ENCODE measurements around the gene DEUP1.

Gene DEUP1

GRCh38 chr11:93478841-93479240, 148.3 kb downstream of the DEUP1 start:
- Mint-ChIP-seq H3K4me3 (no peak overlapping the region), H3K27me3 (no peaks in the 10 kb centered on the region), H3K4me1 (no peaks in the 10 kb centered on the region), H3K27ac (no peak overlapping the region), H3K9me3 (no peaks in the 10 kb centered on the region), H3K36me3 (peaks cover 3% of the 10 kb centered on the region)
- DNase-seq, result no peak
- CTCF ChIA-PET, result no interaction called here

- H3K27me3 Mint-ChIP-seq, result no peaks in the 10 kb centered on the region
- peaks cover 3% of the 10 kb centered on the region for H3K36me3 Mint-ChIP-seq
- H3K4me3 Mint-ChIP-seq, result no peak overlapping the region
- H3K27ac Mint-ChIP-seq, result no peak overlapping the region
- no peaks in the 10 kb centered on the region for H3K4me1 Mint-ChIP-seq
- no peaks in the 10 kb centered on the region for H3K9me3 Mint-ChIP-seq
- no peak for DNase-seq
- CTCF ChIA-PET, result no interaction called here
Observed at GRCh38 chr11:93480256-93480655, 149.7 kb downstream of the DEUP1 start.

GRCh38 chr11:93480756-93481155, 150.2 kb downstream of the DEUP1 start:
- H3K4me1 Mint-ChIP-seq, result no peaks in the 10 kb centered on the region
- H3K27me3 Mint-ChIP-seq, result no peaks in the 10 kb centered on the region
- H3K27ac Mint-ChIP-seq, result no peak overlapping the region
- CTCF ChIA-PET, result no interaction called here
- H3K36me3 Mint-ChIP-seq, result peaks cover 3% of the 10 kb centered on the region
- no peak overlapping the region for H3K4me3 Mint-ChIP-seq
- no peak for DNase-seq
- no peaks in the 10 kb centered on the region for H3K9me3 Mint-ChIP-seq

- CTCF ChIA-PET, result no interaction called here
- DNase-seq, result no peak
- H3K4me1 Mint-ChIP-seq, result no peaks in the 10 kb centered on the region
- peaks cover 3% of the 10 kb centered on the region for H3K36me3 Mint-ChIP-seq
- no peaks in the 10 kb centered on the region for H3K9me3 Mint-ChIP-seq
- no peaks in the 10 kb centered on the region for H3K27me3 Mint-ChIP-seq
- no peak overlapping the region for H3K4me3 Mint-ChIP-seq
- no peak overlapping the region for H3K27ac Mint-ChIP-seq
Observed at GRCh38 chr11:93481279-93481678, 150.7 kb downstream of the DEUP1 start.

GRCh38 chr11:93481696-93482095, 151.2 kb downstream of the DEUP1 start:
- H3K36me3 Mint-ChIP-seq, result no peaks in the 10 kb centered on the region
- no peak overlapping the region for H3K27ac Mint-ChIP-seq
- no peaks in the 10 kb centered on the region for H3K9me3 Mint-ChIP-seq
- DNase-seq, result no peak
- CTCF ChIA-PET, result no interaction called here
- no peaks in the 10 kb centered on the region for H3K4me1 Mint-ChIP-seq
- H3K4me3 Mint-ChIP-seq, result no peak overlapping the region
- no peaks in the 10 kb centered on the region for H3K27me3 Mint-ChIP-seq

- H3K36me3 Mint-ChIP-seq, result no peaks in the 10 kb centered on the region
- no peak overlapping the region for H3K27ac Mint-ChIP-seq
- no peaks in the 10 kb centered on the region for H3K4me1 Mint-ChIP-seq
- no peak overlapping the region for H3K4me3 Mint-ChIP-seq
- DNase-seq, result no peak
- no peaks in the 10 kb centered on the region for H3K27me3 Mint-ChIP-seq
- H3K9me3 Mint-ChIP-seq, result no peaks in the 10 kb centered on the region
- CTCF ChIA-PET, result interaction anchor here (0.6 kb wide), 1 partner anchor 105 kb away, joined by 4 read pairs; no protein-coding TSS in a partner anchor
Observed at GRCh38 chr11:93482556-93482955, 152.0 kb downstream of the DEUP1 start.

GRCh38 chr11:93484716-93485115, 154.2 kb downstream of the DEUP1 start:
- DNase-seq, result no peak
- Mint-ChIP-seq H3K4me3 (no peak overlapping the region), H3K27ac (no peak overlapping the region), H3K9me3 (no peaks in the 10 kb centered on the region), H3K36me3 (no peaks in the 10 kb centered on the region), H3K27me3 (no peaks in the 10 kb centered on the region), H3K4me1 (no peaks in the 10 kb centered on the region)
- CTCF ChIA-PET, result no interaction called here

GRCh38 chr11:93485983-93486382, 155.4 kb downstream of the DEUP1 start:
- no peak overlapping the region for H3K4me3 Mint-ChIP-seq

GRCh38 chr11:93487032-93487483, 156.5 kb downstream of the DEUP1 start:
- H3K4me3 Mint-ChIP-seq, result no peak overlapping the region
- H3K27ac Mint-ChIP-seq, result no peak overlapping the region
- CTCF ChIA-PET, result no interaction called here
- no peak for DNase-seq
- H3K9me3 Mint-ChIP-seq, result no peaks in the 10 kb centered on the region
- H3K36me3 Mint-ChIP-seq, result no peaks in the 10 kb centered on the region
- H3K4me1 Mint-ChIP-seq, result no peaks in the 10 kb centered on the region
- no peaks in the 10 kb centered on the region for H3K27me3 Mint-ChIP-seq

More at GRCh38 chr11:93485983-93486382, 155.4 kb downstream of the DEUP1 start:
- no peak for DNase-seq
- CTCF ChIA-PET, result no interaction called here
- no peaks in the 10 kb centered on the region for H3K27me3 Mint-ChIP-seq
- no peaks in the 10 kb centered on the region for H3K4me1 Mint-ChIP-seq
- no peak overlapping the region for H3K27ac Mint-ChIP-seq
- H3K9me3 Mint-ChIP-seq, result no peaks in the 10 kb centered on the region
- H3K36me3 Mint-ChIP-seq, result no peaks in the 10 kb centered on the region

All from activated naive CD4-positive, alpha-beta T cell treated with anti-CD3 and anti-CD28 coated beads, Interleukin-2, amount 10 ng/mL, durations not matched to agents 7 days and 5 days (primary cell).